HCT116 (cell line): ENCODE results near the gene CHST1.

ENCODE experiments used
- CEBPB ChIP-seq: IDR thresholded peaks from 2 replicates; pipeline ENCODE4 v1.6.1; 2012; ENCODE audit warnings: low read depth
- CTCF ChIP-seq, 3 experiments: fragments of 200-600 bp in 1 of 3; sonication (generic) in 1 of 3; IDR thresholded peaks in 2 of 3; conservative IDR thresholded peaks in 1 of 3; 2 replicates each; pipeline ENCODE4 v1.5.1; 2012 to 2017; ENCODE audit warnings: low read depth in 2 of 3, low read length in 2 of 3, antibody characterized with exemption in 1 of 3, borderline replicate concordance in 1 of 3, control low read depth in 1 of 3, mild to moderate bottlenecking in 1 of 3, mixed read lengths in 1 of 3, mixed run types in 1 of 3, moderate library complexity in 1 of 3; ENCODE audit not compliant: insufficient read depth in 1 of 3
- POLR2A ChIP-seq: IDR thresholded peaks from 2 replicates; pipeline ENCODE4 v1.7.0; 2011; ENCODE audit warnings: borderline replicate concordance; ENCODE audit not compliant: insufficient read depth, insufficient read length; ENCODE audit errors: extremely low read depth

GRCh38 chr11:45603946-45604682 is 61.3 kb downstream of the CHST1 start:
- no peak for TF ChIP-seq CTCF (IDR thresholded peaks at IDR 0.05 in 2 of 3, conservative IDR thresholded peaks at IDR 0.05 in 1 of 3; ENCODE audit: borderline replicate concordance in 1 of 3, insufficient read depth in 1 of 3, low read depth in 2 of 3, low read length in 2 of 3)
- TF ChIP-seq POLR2A = no peak
- TF ChIP-seq CEBPB = no peak
